K562 (cell line): Measurements from ENCODE around the gene FIZ1. TPM values are rescaled to one million over a fixed set of nuclear protein-coding genes. Genes with fewer than 3 reads are reported as not detected.

ENCODE experiments used
- CAMTA2 ChIP-seq: fragments of 250-450 bp; sonication (Bioruptor Pico); conservative IDR thresholded peaks from 2 replicates; pipeline ENCODE4 v1.5.1; 2022
- CEBPG ChIP-seq, 3 experiments: fragments of 200-800 bp in 1 of 3; sonication (Bioruptor generic) in 1 of 3; sonication (generic) in 1 of 3; formaldehyde crosslinking in 1 of 3; IDR thresholded peaks in 2 of 3; conservative IDR thresholded peaks in 1 of 3; 2 replicates each; pipeline versions ENCODE4 v1.6.1 to v1.8.0; 2016 to 2022; ENCODE audit warnings: missing compliant biosample characterization in 2 of 3, missing genetic modification characterization in 2 of 3, mild to moderate bottlenecking in 1 of 3, missing genetic modification reagents in 1 of 3
- HNRNPLL ChIP-seq: fragments of 200-400 bp; formaldehyde crosslinking; IDR thresholded peaks from 2 replicates; pipeline ENCODE4 v1.6.1; 2017; ENCODE audit warnings: low read length, low read depth, mild to moderate bottlenecking; ENCODE audit not compliant: poor library complexity, severe bottlenecking
- MAZ ChIP-seq, 2 experiments: fragments of 450-650 bp in 1 of 2; sonication (generic) in 1 of 2; formaldehyde crosslinking; IDR thresholded peaks in 1 of 2; conservative IDR thresholded peaks in 1 of 2; 2 replicates each; pipeline versions ENCODE4 v1.4.0 to v1.5.0; 2020; ENCODE audit warnings: mild to moderate bottlenecking in 1 of 2, missing genetic modification reagents in 1 of 2
- MEIS2 ChIP-seq: fragments of 450-650 bp; IDR thresholded peaks from 2 replicates; pipeline ENCODE4 v1.6.1; 2014; ENCODE audit warnings: mild to moderate bottlenecking; ENCODE audit not compliant: partially characterized antibody
- NCOA1 ChIP-seq: fragments of 450-650 bp; IDR thresholded peaks from 2 replicates; pipeline ENCODE4 v1.6.1; 2016; ENCODE audit warnings: low read depth
- NFYB ChIP-seq: IDR thresholded peaks from 2 replicates; pipeline ENCODE4 v1.6.1; 2011; ENCODE audit warnings: mild to moderate bottlenecking, moderate library complexity; ENCODE audit not compliant: insufficient read length; ENCODE audit errors: extremely low read depth
- NONO ChIP-seq, 2 experiments: fragments of 200-400 bp in 1 of 2; fragments of 450-650 bp in 1 of 2; formaldehyde crosslinking in 1 of 2; IDR thresholded peaks; 2 replicates each; pipeline ENCODE4 v1.6.1; 2017; ENCODE audit warnings: low read depth in 2 of 2, mild to moderate bottlenecking in 2 of 2, moderate library complexity in 2 of 2, low read length in 1 of 2
- NRF1 ChIP-seq, 2 experiments: fragments of 450-650 bp; IDR thresholded peaks in 1 of 2; conservative IDR thresholded peaks in 1 of 2; 2 replicates each; pipeline ENCODE4 v1.6.1; 2014; ENCODE audit warnings: mild to moderate bottlenecking in 2 of 2
- POLR2G ChIP-seq: fragments of 200-400 bp; formaldehyde crosslinking; IDR thresholded peaks from 2 replicates; pipeline ENCODE4 v1.6.1; 2017; ENCODE audit warnings: low read depth, mild to moderate bottlenecking, antibody characterized with exemption, low read length, moderate library complexity
- SMAD3 ChIP-seq: fragments of 450-650 bp; formaldehyde crosslinking; conservative IDR thresholded peaks from 2 replicates; pipeline ENCODE4 v1.4.0; 2020; ENCODE audit warnings: mild to moderate bottlenecking
- TAF7 ChIP-seq: fragments of 450-650 bp; IDR thresholded peaks from 2 replicates; pipeline ENCODE4 v1.6.1; 2016; ENCODE audit warnings: missing genetic modification characterization, missing compliant biosample characterization
- ZFP30 ChIP-seq: fragments of 250-450 bp; sonication (Bioruptor Pico); IDR thresholded peaks from 2 replicates; pipeline ENCODE4 v1.8.0; 2022; ENCODE audit warnings: moderate library complexity, mild to moderate bottlenecking, inconsistent platforms, borderline replicate concordance
- ZNF3 ChIP-seq: fragments of 250-450 bp; sonication (Bioruptor Pico); IDR thresholded peaks from 2 replicates; pipeline ENCODE4 v1.5.0; 2021; ENCODE audit warnings: mild to moderate bottlenecking, moderate library complexity
- polyA plus RNA-seq, 8 experiments: library from polyadenylated mRNA; depleted of rRNA in 4 of 8; stranded (reverse) in 5 of 8; unstranded in 3 of 8; fragments of >200 nt; fragmentation: Nextera tagmentation in 2 of 8; fragmentation: Illumina TruSeq in 1 of 8; extraction: Ambion mirVana in 2 of 8; extraction: Trizol in 1 of 8; gene quantifications; 2 replicates each; pipeline versions ENCODE4 v1.2.1 to v1.2.3, GENCODE V29; 2011 to 2014; ENCODE audit warnings: inconsistent platforms in 1 of 8, missing spikeins in 1 of 8
- total RNA-seq, 7 experiments: library from RNA; depleted of rRNA in 6 of 7; stranded (reverse); fragments of >200 nt in 6 of 7; fragmentation: Illumina TruSeq in 2 of 7; extraction: Trizol in 2 of 7; gene quantifications; 2 replicates each; pipeline versions ENCODE4 v1.2.1 to v1.2.3, GENCODE V29; 2011 to 2021; ENCODE audit warnings: low replicate concordance in 1 of 7
- TF ChIP-seq, protein P1 (sequence below): fragments of 250-450 bp; sonication (Bioruptor Pico); IDR thresholded peaks from 2 replicates; pipeline ENCODE4 v1.8.0; 2021; ENCODE audit warnings: mild to moderate bottlenecking, moderate library complexity
- TF ChIP-seq, protein P2 (sequence below): fragments of 450-650 bp; formaldehyde crosslinking; conservative IDR thresholded peaks from 2 replicates; pipeline ENCODE4 v1.4.0; 2022; ENCODE audit warnings: mild to moderate bottlenecking, missing genetic modification characterization
- TF ChIP-seq, protein P3 (sequence below): conservative IDR thresholded peaks from 2 replicates; pipeline ENCODE4 v1.6.1; 2011; ENCODE audit warnings: low read depth, mild to moderate bottlenecking, low read length; ENCODE audit not compliant: control insufficient read depth
- TF ChIP-seq, protein P4 (sequence below): fragments of 150-350 bp; IDR thresholded peaks from 2 replicates; pipeline ENCODE4 v1.6.1; 2014; ENCODE audit warnings: low read depth, mild to moderate bottlenecking, low read length, borderline replicate concordance

The FIZ1 gene
- total and polyA plus RNA-seq, 9 of the 15 experiments (the other 6 are each of a cell fraction or from before 2014, with no cell fraction given): 0.79 to 17.5 (median 5.5) TPM

DNA sequence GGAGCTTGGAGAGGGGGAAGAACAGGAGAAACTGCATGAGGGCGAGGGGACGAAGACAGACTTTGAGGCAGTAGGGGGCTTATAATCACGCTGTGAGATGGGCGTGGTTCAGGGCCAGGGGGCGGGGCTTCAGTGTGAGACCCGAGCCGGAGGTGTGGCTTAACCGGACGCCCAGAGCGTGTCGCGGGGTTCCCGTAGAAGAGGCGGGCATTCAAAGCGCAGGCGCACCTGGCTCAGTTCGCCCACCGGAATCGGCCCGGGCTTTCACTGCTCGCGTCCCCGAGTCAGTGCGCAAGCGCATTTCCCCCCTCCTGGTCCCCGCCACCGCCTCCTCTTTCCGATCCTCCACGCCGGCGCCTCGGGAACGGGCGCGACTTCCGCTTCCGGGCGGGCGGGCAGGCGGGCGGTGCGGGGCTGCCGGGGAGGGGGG lies 5.9 kb upstream of the FIZ1 start (continued):
- TF ChIP-seq NFYB (no peak), CAMTA2 (CRISPR knock-in tag) (peak; percentile 92; the same call in 1 of the 2 replicates), TAF7 (tag) (no peak), NRF1 (conservative IDR thresholded peaks at IDR 0.05 in 1 of 2, IDR thresholded peaks at IDR 0.05 in 1 of 2) (peak; percentile 97), SMAD3 (CRISPR knock-in tag) (no peak), POLR2G (peak; percentile 77), MEIS2 (peak; percentile 81), HNRNPLL (peak; percentile 58), NCOA1 (no peak), MAZ (CRISPR knock-in tag; conservative IDR thresholded peaks at IDR 0.05 in 1 of 2, IDR thresholded peaks at IDR 0.05 in 1 of 2) (peak in 1 of 2 experiments; percentile 58; a peak in 3 of 4 replicates), ZFP30 (CRISPR knock-in tag) (no peak), NONO (IDR thresholded peaks at IDR 0.05; ENCODE audit: low read depth in 2 of 2, low read length in 1 of 2) (no peak), ZNF3 (CRISPR knock-in tag) (no peak), CEBPG (CRISPR knock-in tag; IDR thresholded peaks at IDR 0.05) (no peak), CEBPG (tag; conservative IDR thresholded peaks at IDR 0.05 in 1 of 2, IDR thresholded peaks at IDR 0.05 in 1 of 2) (no peak)
- TF ChIP-seq, protein P1, sequence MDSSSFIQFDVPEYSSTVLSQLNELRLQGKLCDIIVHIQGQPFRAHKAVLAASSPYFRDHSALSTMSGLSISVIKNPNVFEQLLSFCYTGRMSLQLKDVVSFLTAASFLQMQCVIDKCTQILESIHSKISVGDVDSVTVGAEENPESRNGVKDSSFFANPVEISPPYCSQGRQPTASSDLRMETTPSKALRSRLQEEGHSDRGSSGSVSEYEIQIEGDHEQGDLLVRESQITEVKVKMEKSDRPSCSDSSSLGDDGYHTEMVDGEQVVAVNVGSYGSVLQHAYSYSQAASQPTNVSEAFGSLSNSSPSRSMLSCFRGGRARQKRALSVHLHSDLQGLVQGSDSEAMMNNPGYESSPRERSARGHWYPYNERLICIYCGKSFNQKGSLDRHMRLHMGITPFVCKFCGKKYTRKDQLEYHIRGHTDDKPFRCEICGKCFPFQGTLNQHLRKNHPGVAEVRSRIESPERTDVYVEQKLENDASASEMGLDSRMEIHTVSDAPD: no peak
- TF ChIP-seq, protein P2, sequence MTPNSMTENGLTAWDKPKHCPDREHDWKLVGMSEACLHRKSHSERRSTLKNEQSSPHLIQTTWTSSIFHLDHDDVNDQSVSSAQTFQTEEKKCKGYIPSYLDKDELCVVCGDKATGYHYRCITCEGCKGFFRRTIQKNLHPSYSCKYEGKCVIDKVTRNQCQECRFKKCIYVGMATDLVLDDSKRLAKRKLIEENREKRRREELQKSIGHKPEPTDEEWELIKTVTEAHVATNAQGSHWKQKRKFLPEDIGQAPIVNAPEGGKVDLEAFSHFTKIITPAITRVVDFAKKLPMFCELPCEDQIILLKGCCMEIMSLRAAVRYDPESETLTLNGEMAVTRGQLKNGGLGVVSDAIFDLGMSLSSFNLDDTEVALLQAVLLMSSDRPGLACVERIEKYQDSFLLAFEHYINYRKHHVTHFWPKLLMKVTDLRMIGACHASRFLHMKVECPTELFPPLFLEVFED (CRISPR knock-in tag): no peak
- TF ChIP-seq, protein P3, sequence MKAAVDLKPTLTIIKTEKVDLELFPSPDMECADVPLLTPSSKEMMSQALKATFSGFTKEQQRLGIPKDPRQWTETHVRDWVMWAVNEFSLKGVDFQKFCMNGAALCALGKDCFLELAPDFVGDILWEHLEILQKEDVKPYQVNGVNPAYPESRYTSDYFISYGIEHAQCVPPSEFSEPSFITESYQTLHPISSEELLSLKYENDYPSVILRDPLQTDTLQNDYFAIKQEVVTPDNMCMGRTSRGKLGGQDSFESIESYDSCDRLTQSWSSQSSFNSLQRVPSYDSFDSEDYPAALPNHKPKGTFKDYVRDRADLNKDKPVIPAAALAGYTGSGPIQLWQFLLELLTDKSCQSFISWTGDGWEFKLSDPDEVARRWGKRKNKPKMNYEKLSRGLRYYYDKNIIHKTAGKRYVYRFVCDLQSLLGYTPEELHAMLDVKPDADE: no peak
- TF ChIP-seq, protein P4, sequence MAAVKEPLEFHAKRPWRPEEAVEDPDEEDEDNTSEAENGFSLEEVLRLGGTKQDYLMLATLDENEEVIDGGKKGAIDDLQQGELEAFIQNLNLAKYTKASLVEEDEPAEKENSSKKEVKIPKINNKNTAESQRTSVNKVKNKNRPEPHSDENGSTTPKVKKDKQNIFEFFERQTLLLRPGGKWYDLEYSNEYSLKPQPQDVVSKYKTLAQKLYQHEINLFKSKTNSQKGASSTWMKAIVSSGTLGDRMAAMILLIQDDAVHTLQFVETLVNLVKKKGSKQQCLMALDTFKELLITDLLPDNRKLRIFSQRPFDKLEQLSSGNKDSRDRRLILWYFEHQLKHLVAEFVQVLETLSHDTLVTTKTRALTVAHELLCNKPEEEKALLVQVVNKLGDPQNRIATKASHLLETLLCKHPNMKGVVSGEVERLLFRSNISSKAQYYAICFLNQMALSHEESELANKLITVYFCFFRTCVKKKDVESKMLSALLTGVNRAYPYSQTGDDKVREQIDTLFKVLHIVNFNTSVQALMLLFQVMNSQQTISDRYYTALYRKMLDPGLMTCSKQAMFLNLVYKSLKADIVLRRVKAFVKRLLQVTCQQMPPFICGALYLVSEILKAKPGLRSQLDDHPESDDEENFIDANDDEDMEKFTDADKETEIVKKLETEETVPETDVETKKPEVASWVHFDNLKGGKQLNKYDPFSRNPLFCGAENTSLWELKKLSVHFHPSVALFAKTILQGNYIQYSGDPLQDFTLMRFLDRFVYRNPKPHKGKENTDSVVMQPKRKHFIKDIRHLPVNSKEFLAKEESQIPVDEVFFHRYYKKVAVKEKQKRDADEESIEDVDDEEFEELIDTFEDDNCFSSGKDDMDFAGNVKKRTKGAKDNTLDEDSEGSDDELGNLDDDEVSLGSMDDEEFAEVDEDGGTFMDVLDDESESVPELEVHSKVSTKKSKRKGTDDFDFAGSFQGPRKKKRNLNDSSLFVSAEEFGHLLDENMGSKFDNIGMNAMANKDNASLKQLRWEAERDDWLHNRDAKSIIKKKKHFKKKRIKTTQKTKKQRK: no peak
